Activated naive CD4-positive, alpha-beta T cell (primary cell): ENCODE results near the gene EEF1AKMT4.

Experiments
- DNase-seq, 4 experiments: peaks; one replicate each; lab custom pipeline; 2025; lab: John Stamatoyannopoulos, UW

Gene EEF1AKMT4

GRCh38 chr3:184249412-184250166 is at the start of gene EEF1AKMT4:
EEF1AKMT4 (plus strand) TSS chr3:184249672; CDS start chr3:184249695, 23 bp downstream.
- DNase-seq, result peak; percentile 78 to 93 (median 84)

GRCh38 chr3:184200825-184201224 is 48.6 kb upstream of the EEF1AKMT4 start:
- no peak for DNase-seq

GRCh38 chr3:184203526-184203925 is 45.9 kb upstream of the EEF1AKMT4 start:
- DNase-seq, result no peak

- no peak for DNase-seq
These were observed 40.1 kb upstream of the EEF1AKMT4 start for GRCh38 chr3:184209146-184209923.

GRCh38 chr3:184211297-184211696 is 38.2 kb upstream of the EEF1AKMT4 start:
- DNase-seq, result no peak

GRCh38 chr3:184211718-184212117 is 37.8 kb upstream of the EEF1AKMT4 start:
- DNase-seq, result no peak

GRCh38 chr3:184218814-184219213 is 30.7 kb upstream of the EEF1AKMT4 start:
- DNase-seq, result no peak

- DNase-seq, result no peak
These were observed 27.0 kb upstream of the EEF1AKMT4 start for GRCh38 chr3:184222521-184222920.

- no peak for DNase-seq
These were observed 25.5 kb upstream of the EEF1AKMT4 start for GRCh38 chr3:184223946-184224345.

GRCh38 chr3:184227481-184227935 is 22.0 kb upstream of the EEF1AKMT4 start:
- peak in 2 of 4 experiments; percentile 20 to 26 for DNase-seq

- DNase-seq, result no peak
These were observed 20.9 kb upstream of the EEF1AKMT4 start for GRCh38 chr3:184228376-184229137.

GRCh38 chr3:184229394-184230080 is 19.9 kb upstream of the EEF1AKMT4 start, which contains the start of gene VWA5B2:
VWA5B2 (plus strand) TSS chr3:184229585; CDS start chr3:184230529, 944 bp downstream.
- DNase-seq, result peak; percentile 15 to 68 (median 20)

- DNase-seq, result no peak
These were observed 19.3 kb upstream of the EEF1AKMT4 start for GRCh38 chr3:184230081-184230602.

GRCh38 chr3:184230603-184231528 is 18.6 kb upstream of the EEF1AKMT4 start:
- DNase-seq, result no peak

- no peak for DNase-seq
These were observed 17.8 kb upstream of the EEF1AKMT4 start for GRCh38 chr3:184231671-184232070.

- no peak for DNase-seq
These were observed 16.2 kb upstream of the EEF1AKMT4 start for GRCh38 chr3:184233127-184233843.

GRCh38 chr3:184234224-184234623 is 15.2 kb upstream of the EEF1AKMT4 start:
- no peak for DNase-seq

GRCh38 chr3:184234671-184235380 is 14.6 kb upstream of the EEF1AKMT4 start:
- no peak for DNase-seq
